ENCODE results near the gene PFDN6.
"Not testable (repeated sequence)": the region's sequence is repeated elsewhere in the genome, so short reads cannot be mapped to it uniquely, and the experiment has no call there.

The PFDN6 gene

GRCh38 chr6:33288921-33289783 lies at the start of gene PFDN6, which contains the start of gene WDR46:
TSS of gene PFDN6 (plus strand) at chr6:33289601. CDS start at chr6:33289857, 256 bp downstream.
TSS of gene WDR46 (minus strand) at chr6:33289239. CDS start at chr6:33289170, 69 bp downstream.
- DNase-seq (ENCODE audit: low read depth in 2 of 2) = peak; percentile 74 to 79

- DNase-seq (ENCODE audit: low read depth in 2 of 2) = no peak
Measured at GRCh38 chr6:33241968-33242367, 47.4 kb upstream of the PFDN6 start.

GRCh38 chr6:33243476-33243875 lies 45.9 kb upstream of the PFDN6 start:
- DNase-seq (ENCODE audit: low read depth in 2 of 2) = no peak

GRCh38 chr6:33247977-33248642 lies 41.3 kb upstream of the PFDN6 start:
- DNase-seq (ENCODE audit: low read depth in 2 of 2) = peak; percentile 67 to 72

- DNase-seq (ENCODE audit: low read depth in 2 of 2) = peak in 1 of 2 experiments; percentile 27
Measured at GRCh38 chr6:33248643-33248931, 40.8 kb upstream of the PFDN6 start.

GRCh38 chr6:33248932-33249731 lies 40.3 kb upstream of the PFDN6 start:
- DNase-seq (ENCODE audit: low read depth in 2 of 2) = peak; percentile 99

GRCh38 chr6:33249732-33250630 lies 39.4 kb upstream of the PFDN6 start:
- DNase-seq (ENCODE audit: low read depth in 2 of 2) = peak in 1 of 2 experiments; percentile 32

GRCh38 chr6:33250731-33251130 lies 38.7 kb upstream of the PFDN6 start:
- DNase-seq (ENCODE audit: low read depth in 2 of 2) = no peak

GRCh38 chr6:33251395-33252012 lies 37.9 kb upstream of the PFDN6 start:
- no peak for DNase-seq (ENCODE audit: low read depth in 2 of 2)

GRCh38 chr6:33252759-33253158 lies 36.6 kb upstream of the PFDN6 start:
- peak; percentile 49 for DNase-seq (ENCODE audit: low read depth in 2 of 2)

- DNase-seq (ENCODE audit: low read depth in 2 of 2) = no peak
Measured at GRCh38 chr6:33254591-33254990, 34.8 kb upstream of the PFDN6 start.

- no peak for DNase-seq (ENCODE audit: low read depth in 2 of 2)
Measured at GRCh38 chr6:33259032-33259431, 30.4 kb upstream of the PFDN6 start.

GRCh38 chr6:33262490-33262889 lies 26.9 kb upstream of the PFDN6 start:
- DNase-seq (ENCODE audit: low read depth in 2 of 2) = not testable (repeated sequence)

- no peak for DNase-seq (ENCODE audit: low read depth in 2 of 2)
Measured at GRCh38 chr6:33264015-33264414, 25.4 kb upstream of the PFDN6 start.

- no peak for DNase-seq (ENCODE audit: low read depth in 2 of 2)
Measured at GRCh38 chr6:33271117-33271467, 18.3 kb upstream of the PFDN6 start.

GRCh38 chr6:33271468-33272274 lies 17.7 kb upstream of the PFDN6 start, which contains the start of the genes RPS18 and VPS52:
TSS of gene RPS18 (plus strand) at chr6:33272075. CDS start at chr6:33272120, 45 bp downstream.
TSS of gene VPS52 (minus strand) at chr6:33271876. CDS start at chr6:33271675, 201 bp downstream.
- peak; percentile 99 for DNase-seq (ENCODE audit: low read depth in 2 of 2)

GRCh38 chr6:33272275-33273128 lies 16.9 kb upstream of the PFDN6 start:
- no peak for DNase-seq (ENCODE audit: low read depth in 2 of 2)

GRCh38 chr6:33273129-33273923 lies 16.1 kb upstream of the PFDN6 start:
- DNase-seq (ENCODE audit: low read depth in 2 of 2) = no peak

Data from fibroblast of skin of left quadriceps (primary cell).